K562 treated with DMSO at 1 percent for 12 hours (cell line): Measurements from ENCODE around the gene NTN3. TPM values are rescaled to one million over a fixed set of nuclear protein-coding genes. Genes with fewer than 3 reads are reported as not detected.

Source experiments
- total RNA-seq: library from RNA; unstranded; fragments of 300-600 nt; gene quantifications from 2 replicates; pipeline ENCODE4 v1.2.3, GENCODE V29; 2022; ENCODE audit not compliant: insufficient read depth

Gene NTN3
- not detected in 2 replicates for total RNA-seq

GRCh38 chr16:2471016-2471652 is at the start of gene NTN3:
TSS of gene NTN3 (plus strand) at chr16:2471297. CDS start at chr16:2471702, 405 bp downstream.

GRCh38 chr16:2429034-2429770 is 41.9 kb upstream of the NTN3 start, which contains the start of gene CCNF:
TSS of gene CCNF (plus strand) at chr16:2429447. CDS start at chr16:2429482, 35 bp downstream.

GRCh38 chr16:2459647-2460390 is 11.3 kb upstream of the NTN3 start, which contains the start of gene TEDC2:
TSS of gene TEDC2 (plus strand) at chr16:2460109. CDS start at chr16:2460145, 36 bp downstream.

GRCh38 chr16:2474877-2475412 is 3.8 kb downstream of the NTN3 start, which contains the start of gene TBC1D24:
TSS of gene TBC1D24 (plus strand) at chr16:2475127. CDS start at chr16:2496149, 21,022 bp downstream.

GRCh38 chr16:2513405-2514332 is 42.6 kb downstream of the NTN3 start, which contains the start of gene ATP6V0C:
TSS of gene ATP6V0C (plus strand) at chr16:2513952. CDS start at chr16:2514104, 152 bp downstream.

GRCh38 chr16:2520097-2520783 is 49.1 kb downstream of the NTN3 start, which contains the start of gene AMDHD2:
TSS of gene AMDHD2 (plus strand) at chr16:2520371. CDS start at chr16:2520459, 88 bp downstream.

Other genes starting within 250 kb of the NTN3 start
- gene E4F1, start 247.7 kb upstream of the NTN3 start, total RNA-seq = 30.1 and 43.9 TPM in 2 replicates
- 3.0 and 4.9 TPM in 2 replicates for gene DNASE1L2, start 234.9 kb upstream of the NTN3 start, total RNA-seq
- gene ECI1, start 219.7 kb upstream of the NTN3 start, total RNA-seq = 331 and 485 TPM in 2 replicates
- gene RNPS1, start 203.2 kb upstream of the NTN3 start, total RNA-seq = 150 and 267 TPM in 2 replicates
- gene ABCA3, start 130.6 kb upstream of the NTN3 start, total RNA-seq = 12.0 and 28.5 TPM in 2 replicates
- 22.7 and 45.3 TPM in 2 replicates for gene CCNF, start 41.9 kb upstream of the NTN3 start, total RNA-seq
- 35.6 and 43.5 TPM in 2 replicates for gene TEDC2, start 11.2 kb upstream of the NTN3 start, total RNA-seq
- gene TBC1D24, start 3.8 kb downstream of the NTN3 start, total RNA-seq = 3.4 and 13.9 TPM in 2 replicates
- gene ATP6V0C, start 42.7 kb downstream of the NTN3 start, total RNA-seq = 460 and 473 TPM in 2 replicates
- 31.3 and 51.9 TPM in 2 replicates for gene AMDHD2, start 49.1 kb downstream of the NTN3 start, total RNA-seq
- 7.2 and 8.8 TPM in 2 replicates for gene CEMP1, start 60.1 kb downstream of the NTN3 start, total RNA-seq
- gene PDPK1, start 66.7 kb downstream of the NTN3 start, total RNA-seq = 8.4 and 41.4 TPM in 2 replicates
- 45.9 and 57.1 TPM in 2 replicates for gene KCTD5, start 211.2 kb downstream of the NTN3 start, total RNA-seq
- 1.0 and 2.4 TPM in 2 replicates for gene PRSS27, start 248.9 kb downstream of the NTN3 start, total RNA-seq